HEK293 (cell line): ENCODE results near the gene PSEN2.

Experiments
- CTCF ChIA-PET: fragments of 350-600 bp; formaldehyde crosslinking; extraction: SDS; loops from one replicate; lab custom pipeline; 2021; ENCODE audit warnings: antibody characterized with exemption; lab: Yijun Ruan, JAX
- POLR2A ChIA-PET: fragments of 300-600 bp; formaldehyde crosslinking; extraction: SDS; loops from one replicate; lab custom pipeline; 2020; ENCODE audit warnings: antibody characterized with exemption, inconsistent platforms; lab: Yijun Ruan, JAX
- H3K27ac ChIP-seq: fragments of 200-500 bp; sonication (Bioruptor generic); 2 replicates; pipeline ENCODE4 v1.5.1; 2014; ENCODE audit warnings: low read depth, low read length, control low read depth, inconsistent platforms; ENCODE audit errors: extremely low read depth
- H3K36me3 ChIP-seq, 2 experiments: fragments of 200-500 bp in 1 of 2; sonication (Bioruptor generic) in 1 of 2; 1 replicate in 1 of 2; 2 replicates in 1 of 2; pipeline ENCODE4 v1.5.1; 2014 to 2017; ENCODE audit warnings: inconsistent platforms in 2 of 2, low read length in 2 of 2; ENCODE audit not compliant: control insufficient read depth in 2 of 2, insufficient read depth in 1 of 2
- H3K4me1 ChIP-seq: fragments of 200-500 bp; sonication (Bioruptor generic); 2 replicates; pipeline ENCODE4 v1.5.1; 2014; ENCODE audit warnings: mild to moderate bottlenecking, low read length, inconsistent platforms; ENCODE audit not compliant: control insufficient read depth, insufficient read depth
- H3K4me3 ChIP-seq: 2 replicates; pipeline ENCODE4 v1.5.1; 2011; ENCODE audit warnings: low read depth, mild to moderate bottlenecking, control low read depth, low read length, moderate library complexity
- H3K9me3 ChIP-seq: fragments of 200-500 bp; sonication (Bioruptor generic); 2 replicates; pipeline ENCODE4 v1.5.1; 2014; ENCODE audit warnings: low read depth, low read length, inconsistent platforms; ENCODE audit not compliant: control insufficient read depth, insufficient read depth
- BCL11B ChIP-seq: fragments of 450-650 bp; formaldehyde crosslinking; IDR thresholded peaks from 2 replicates; pipeline ENCODE4 v1.5.1; 2016; ENCODE audit warnings: low read depth, missing biosample characterization, missing genetic modification characterization
- KLF16 ChIP-seq: fragments of 450-650 bp; formaldehyde crosslinking; IDR thresholded peaks from 2 replicates; pipeline ENCODE4 v1.5.1; 2017; ENCODE audit warnings: missing biosample characterization, missing genetic modification characterization
- KLF7 ChIP-seq: fragments of 450-650 bp; formaldehyde crosslinking; IDR thresholded peaks from 2 replicates; pipeline ENCODE4 v1.5.1; 2016; ENCODE audit warnings: missing biosample characterization, missing genetic modification characterization, borderline replicate concordance
- MZF1 ChIP-seq: fragments of 450-650 bp; formaldehyde crosslinking; IDR thresholded peaks from 2 replicates; pipeline ENCODE4 v1.5.1; 2017; ENCODE audit warnings: missing biosample characterization, missing genetic modification characterization, borderline replicate concordance
- RBAK ChIP-seq: fragments of 450-650 bp; formaldehyde crosslinking; IDR thresholded peaks from 2 replicates; pipeline ENCODE4 v1.5.1; 2016; ENCODE audit warnings: missing biosample characterization, missing genetic modification characterization
- REPIN1 ChIP-seq: fragments of 450-650 bp; formaldehyde crosslinking; IDR thresholded peaks from 2 replicates; pipeline ENCODE4 v1.5.1; 2017; ENCODE audit warnings: missing biosample characterization, missing genetic modification characterization, low read depth
- SCRT2 ChIP-seq: fragments of 450-650 bp; formaldehyde crosslinking; IDR thresholded peaks from 2 replicates; pipeline ENCODE4 v1.5.1; 2016; ENCODE audit warnings: missing biosample characterization, missing genetic modification characterization
- SP2 ChIP-seq: fragments of 450-650 bp; formaldehyde crosslinking; IDR thresholded peaks from 2 replicates; pipeline ENCODE4 v1.5.1; 2016; ENCODE audit warnings: missing biosample characterization, missing genetic modification characterization
- YY1 ChIP-seq: fragments of 450-650 bp; formaldehyde crosslinking; IDR thresholded peaks from 2 replicates; pipeline ENCODE4 v1.5.1; 2018; ENCODE audit warnings: missing biosample characterization, missing genetic modification characterization
- ZBTB17 ChIP-seq: fragments of 450-650 bp; formaldehyde crosslinking; IDR thresholded peaks from 2 replicates; pipeline ENCODE4 v1.5.1; 2016; ENCODE audit warnings: missing biosample characterization, missing genetic modification characterization
- ZBTB21 ChIP-seq: fragments of 450-650 bp; formaldehyde crosslinking; IDR thresholded peaks from 2 replicates; pipeline ENCODE4 v1.5.1; 2017; ENCODE audit warnings: missing biosample characterization, missing genetic modification characterization
- ZNF114 ChIP-seq: fragments of 450-650 bp; formaldehyde crosslinking; IDR thresholded peaks from 2 replicates; pipeline ENCODE4 v1.5.0; 2017; ENCODE audit warnings: missing biosample characterization, missing genetic modification characterization
- ZNF140 ChIP-seq: fragments of 450-650 bp; formaldehyde crosslinking; IDR thresholded peaks from 2 replicates; pipeline ENCODE4 v1.5.1; 2016; ENCODE audit warnings: missing biosample characterization, missing genetic modification characterization
- ZNF211 ChIP-seq: fragments of 450-650 bp; formaldehyde crosslinking; IDR thresholded peaks from 2 replicates; pipeline ENCODE4 v1.5.1; 2016; ENCODE audit warnings: low read depth, missing biosample characterization, missing genetic modification characterization
- ZNF23 ChIP-seq: fragments of 450-650 bp; formaldehyde crosslinking; IDR thresholded peaks from 2 replicates; pipeline ENCODE4 v1.5.1; 2016; ENCODE audit warnings: missing biosample characterization, missing genetic modification characterization, borderline replicate concordance
- ZNF292 ChIP-seq: fragments of 450-650 bp; formaldehyde crosslinking; IDR thresholded peaks from 2 replicates; pipeline ENCODE4 v1.5.1; 2016; ENCODE audit warnings: low read depth, missing biosample characterization, missing genetic modification characterization, borderline replicate concordance
- ZNF391 ChIP-seq: fragments of 450-650 bp; formaldehyde crosslinking; IDR thresholded peaks from 2 replicates; pipeline ENCODE4 v1.5.1; 2016; ENCODE audit warnings: low read depth, missing biosample characterization, missing genetic modification characterization, borderline replicate concordance
- ZNF473 ChIP-seq: fragments of 450-650 bp; formaldehyde crosslinking; IDR thresholded peaks from 2 replicates; pipeline ENCODE4 v1.5.1; 2017; ENCODE audit warnings: missing biosample characterization, missing genetic modification characterization
- TF ChIP-seq, protein P1 (sequence below): fragments of 450-650 bp; formaldehyde crosslinking; IDR thresholded peaks from 2 replicates; pipeline ENCODE4 v1.5.1; 2016; ENCODE audit warnings: missing biosample characterization, missing genetic modification characterization
- TF ChIP-seq, protein P2 (sequence below): fragments of 450-650 bp; formaldehyde crosslinking; IDR thresholded peaks from 2 replicates; pipeline ENCODE4 v1.5.1; 2016; ENCODE audit warnings: missing biosample characterization, missing genetic modification characterization
- TF ChIP-seq, protein P3 (sequence below): fragments of 450-650 bp; formaldehyde crosslinking; IDR thresholded peaks from 2 replicates; pipeline ENCODE4 v1.5.1; 2016; ENCODE audit warnings: missing biosample characterization, missing genetic modification characterization, low read depth
- TF ChIP-seq, protein P4 (sequence below): fragments of 450-650 bp; formaldehyde crosslinking; IDR thresholded peaks from 2 replicates; pipeline ENCODE4 v1.5.1; 2017; ENCODE audit warnings: missing biosample characterization, missing genetic modification characterization

The PSEN2 gene

DNA sequence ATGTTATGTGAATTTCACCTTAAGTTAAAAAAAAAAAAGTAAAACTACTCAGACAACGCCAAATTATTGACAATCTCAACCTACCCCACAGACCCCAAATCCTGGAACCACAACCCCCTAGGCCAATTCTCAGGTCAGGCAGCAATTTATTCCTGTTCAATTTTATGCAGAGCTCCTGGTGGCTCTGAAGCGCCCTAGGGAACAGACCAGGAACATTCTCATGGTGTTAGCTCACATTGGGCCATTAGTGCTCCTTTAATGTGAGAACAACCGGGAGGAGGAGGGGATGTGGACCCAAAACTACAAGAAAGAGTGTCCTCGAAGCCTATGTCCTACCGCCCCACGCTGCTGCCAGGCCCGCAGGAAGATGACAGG, 403 bp upstream of the PSEN2 start (continued):
- TF ChIP-seq, protein P1, sequence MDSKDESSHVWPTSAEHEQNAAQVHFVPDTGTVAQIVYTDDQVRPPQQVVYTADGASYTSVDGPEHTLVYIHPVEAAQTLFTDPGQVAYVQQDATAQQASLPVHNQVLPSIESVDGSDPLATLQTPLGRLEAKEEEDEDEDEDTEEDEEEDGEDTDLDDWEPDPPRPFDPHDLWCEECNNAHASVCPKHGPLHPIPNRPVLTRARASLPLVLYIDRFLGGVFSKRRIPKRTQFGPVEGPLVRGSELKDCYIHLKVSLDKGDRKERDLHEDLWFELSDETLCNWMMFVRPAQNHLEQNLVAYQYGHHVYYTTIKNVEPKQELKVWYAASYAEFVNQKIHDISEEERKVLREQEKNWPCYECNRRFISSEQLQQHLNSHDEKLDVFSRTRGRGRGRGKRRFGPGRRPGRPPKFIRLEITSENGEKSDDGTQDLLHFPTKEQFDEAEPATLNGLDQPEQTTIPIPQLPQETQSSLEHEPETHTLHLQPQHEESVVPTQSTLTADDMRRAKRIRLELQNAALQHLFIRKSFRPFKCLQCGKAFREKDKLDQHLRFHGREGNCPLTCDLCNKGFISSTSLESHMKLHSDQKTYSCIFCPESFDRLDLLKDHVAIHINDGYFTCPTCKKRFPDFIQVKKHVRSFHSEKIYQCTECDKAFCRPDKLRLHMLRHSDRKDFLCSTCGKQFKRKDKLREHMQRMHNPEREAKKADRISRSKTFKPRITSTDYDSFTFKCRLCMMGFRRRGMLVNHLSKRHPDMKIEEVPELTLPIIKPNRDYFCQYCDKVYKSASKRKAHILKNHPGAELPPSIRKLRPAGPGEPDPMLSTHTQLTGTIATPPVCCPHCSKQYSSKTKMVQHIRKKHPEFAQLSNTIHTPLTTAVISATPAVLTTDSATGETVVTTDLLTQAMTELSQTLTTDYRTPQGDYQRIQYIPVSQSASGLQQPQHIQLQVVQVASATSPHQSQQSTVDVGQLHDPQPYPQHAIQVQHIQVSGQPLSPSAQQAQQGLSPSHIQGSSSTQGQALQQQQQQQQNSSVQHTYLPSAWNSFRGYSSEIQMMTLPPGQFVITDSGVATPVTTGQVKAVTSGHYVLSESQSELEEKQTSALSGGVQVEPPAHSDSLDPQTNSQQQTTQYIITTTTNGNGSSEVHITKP (tag by site-specific recombination) = peak; percentile 93
- TF ChIP-seq ZNF211 (tag by site-specific recombination) (no peak), YY1 (tag by site-specific recombination) (0 out of 2 replicates have a peak, but pooled peaks have one; percentile 21), ZNF114 (no peak)

DNA sequence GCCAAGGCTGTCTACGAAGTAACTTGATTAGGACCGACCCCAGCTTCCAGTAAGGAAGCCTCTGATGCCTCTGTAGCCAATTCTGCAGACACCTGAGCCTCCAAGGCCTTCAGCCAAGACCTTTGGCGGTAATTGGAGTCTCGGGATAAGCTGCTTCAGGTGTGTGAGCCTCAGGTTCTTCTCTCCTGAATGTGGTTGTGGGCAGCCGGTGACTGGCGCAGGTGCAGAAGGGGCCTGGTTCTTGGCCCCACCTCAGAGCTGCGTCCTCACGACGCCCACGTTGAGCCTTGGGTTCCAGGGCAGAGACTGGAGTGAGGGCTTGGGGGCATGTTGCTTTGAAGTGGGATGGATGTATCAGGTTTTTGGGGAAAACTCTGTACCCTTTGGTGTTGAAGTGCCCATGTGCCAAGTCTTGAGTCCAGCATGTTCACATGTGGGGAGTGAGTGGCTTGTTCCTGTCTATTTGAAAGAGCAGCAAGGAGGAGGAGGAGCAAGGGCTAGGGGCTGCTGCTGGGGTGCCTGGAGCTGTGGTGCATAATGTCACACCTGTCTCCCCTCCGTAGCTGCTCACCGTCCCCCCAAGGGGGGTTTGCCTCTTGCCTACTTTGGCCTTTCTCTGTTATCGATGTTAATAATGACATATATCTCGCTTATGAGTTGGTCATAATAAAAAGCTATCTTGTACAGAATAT, 1.4 kb downstream of the PSEN2 start:
- H3K4me3 ChIP-seq = no peak overlapping the region
- H3K4me1 ChIP-seq = peaks cover 18% of the 10 kb centered on the region
- TF ChIP-seq BCL11B (tag by site-specific recombination) (no peak), REPIN1 (no peak), RBAK (tag by site-specific recombination) (no peak), SCRT2 (tag by site-specific recombination) (no peak), ZBTB17 (no peak), SP2 (tag by site-specific recombination) (no peak), KLF16 (tag by site-specific recombination) (no peak), ZNF473 (no peak), ZNF140 (tag by site-specific recombination) (no peak), ZBTB21 (tag by site-specific recombination) (no peak), ZNF23 (tag by site-specific recombination) (no peak), MZF1 (tag by site-specific recombination) (no peak), KLF7 (tag by site-specific recombination) (no peak), ZNF292 (tag by site-specific recombination) (no peak), ZNF391 (tag by site-specific recombination) (no peak)
- TF ChIP-seq, protein P1 (tag by site-specific recombination) = no peak
- TF ChIP-seq, protein P2, sequence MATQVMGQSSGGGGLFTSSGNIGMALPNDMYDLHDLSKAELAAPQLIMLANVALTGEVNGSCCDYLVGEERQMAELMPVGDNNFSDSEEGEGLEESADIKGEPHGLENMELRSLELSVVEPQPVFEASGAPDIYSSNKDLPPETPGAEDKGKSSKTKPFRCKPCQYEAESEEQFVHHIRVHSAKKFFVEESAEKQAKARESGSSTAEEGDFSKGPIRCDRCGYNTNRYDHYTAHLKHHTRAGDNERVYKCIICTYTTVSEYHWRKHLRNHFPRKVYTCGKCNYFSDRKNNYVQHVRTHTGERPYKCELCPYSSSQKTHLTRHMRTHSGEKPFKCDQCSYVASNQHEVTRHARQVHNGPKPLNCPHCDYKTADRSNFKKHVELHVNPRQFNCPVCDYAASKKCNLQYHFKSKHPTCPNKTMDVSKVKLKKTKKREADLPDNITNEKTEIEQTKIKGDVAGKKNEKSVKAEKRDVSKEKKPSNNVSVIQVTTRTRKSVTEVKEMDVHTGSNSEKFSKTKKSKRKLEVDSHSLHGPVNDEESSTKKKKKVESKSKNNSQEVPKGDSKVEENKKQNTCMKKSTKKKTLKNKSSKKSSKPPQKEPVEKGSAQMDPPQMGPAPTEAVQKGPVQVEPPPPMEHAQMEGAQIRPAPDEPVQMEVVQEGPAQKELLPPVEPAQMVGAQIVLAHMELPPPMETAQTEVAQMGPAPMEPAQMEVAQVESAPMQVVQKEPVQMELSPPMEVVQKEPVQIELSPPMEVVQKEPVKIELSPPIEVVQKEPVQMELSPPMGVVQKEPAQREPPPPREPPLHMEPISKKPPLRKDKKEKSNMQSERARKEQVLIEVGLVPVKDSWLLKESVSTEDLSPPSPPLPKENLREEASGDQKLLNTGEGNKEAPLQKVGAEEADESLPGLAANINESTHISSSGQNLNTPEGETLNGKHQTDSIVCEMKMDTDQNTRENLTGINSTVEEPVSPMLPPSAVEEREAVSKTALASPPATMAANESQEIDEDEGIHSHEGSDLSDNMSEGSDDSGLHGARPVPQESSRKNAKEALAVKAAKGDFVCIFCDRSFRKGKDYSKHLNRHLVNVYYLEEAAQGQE (tag by site-specific recombination) = no peak
- TF ChIP-seq, protein P3, sequence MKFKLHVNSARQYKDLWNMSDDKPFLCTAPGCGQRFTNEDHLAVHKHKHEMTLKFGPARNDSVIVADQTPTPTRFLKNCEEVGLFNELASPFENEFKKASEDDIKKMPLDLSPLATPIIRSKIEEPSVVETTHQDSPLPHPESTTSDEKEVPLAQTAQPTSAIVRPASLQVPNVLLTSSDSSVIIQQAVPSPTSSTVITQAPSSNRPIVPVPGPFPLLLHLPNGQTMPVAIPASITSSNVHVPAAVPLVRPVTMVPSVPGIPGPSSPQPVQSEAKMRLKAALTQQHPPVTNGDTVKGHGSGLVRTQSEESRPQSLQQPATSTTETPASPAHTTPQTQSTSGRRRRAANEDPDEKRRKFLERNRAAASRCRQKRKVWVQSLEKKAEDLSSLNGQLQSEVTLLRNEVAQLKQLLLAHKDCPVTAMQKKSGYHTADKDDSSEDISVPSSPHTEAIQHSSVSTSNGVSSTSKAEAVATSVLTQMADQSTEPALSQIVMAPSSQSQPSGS (tag by site-specific recombination) = no peak
- TF ChIP-seq, protein P4, sequence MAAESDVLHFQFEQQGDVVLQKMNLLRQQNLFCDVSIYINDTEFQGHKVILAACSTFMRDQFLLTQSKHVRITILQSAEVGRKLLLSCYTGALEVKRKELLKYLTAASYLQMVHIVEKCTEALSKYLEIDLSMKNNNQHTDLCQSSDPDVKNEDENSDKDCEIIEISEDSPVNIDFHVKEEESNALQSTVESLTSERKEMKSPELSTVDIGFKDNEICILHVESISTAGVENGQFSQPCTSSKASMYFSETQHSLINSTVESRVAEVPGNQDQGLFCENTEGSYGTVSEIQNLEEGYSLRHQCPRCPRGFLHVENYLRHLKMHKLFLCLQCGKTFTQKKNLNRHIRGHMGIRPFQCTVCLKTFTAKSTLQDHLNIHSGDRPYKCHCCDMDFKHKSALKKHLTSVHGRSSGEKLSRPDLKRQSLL (tag by site-specific recombination) = no peak
- POLR2A ChIA-PET = no interaction called here
- no peaks in the 10 kb centered on the region for H3K9me3 ChIP-seq
- peaks cover 0 to 7% of the 10 kb centered on the region in 2 experiments; a peak in 1 of 3 replicates for H3K36me3 ChIP-seq
- CTCF ChIA-PET = interaction anchor here (0.6 to 1.1 kb wide), 3 partner anchors 237 to 321 kb away, joined by 3 to 7 read pairs (median 3); no protein-coding TSS in a partner anchor
- no peak overlapping the region for H3K27ac ChIP-seq
